ENCODE results near the gene AMBRA1.

AMBRA1 gene

DNA sequence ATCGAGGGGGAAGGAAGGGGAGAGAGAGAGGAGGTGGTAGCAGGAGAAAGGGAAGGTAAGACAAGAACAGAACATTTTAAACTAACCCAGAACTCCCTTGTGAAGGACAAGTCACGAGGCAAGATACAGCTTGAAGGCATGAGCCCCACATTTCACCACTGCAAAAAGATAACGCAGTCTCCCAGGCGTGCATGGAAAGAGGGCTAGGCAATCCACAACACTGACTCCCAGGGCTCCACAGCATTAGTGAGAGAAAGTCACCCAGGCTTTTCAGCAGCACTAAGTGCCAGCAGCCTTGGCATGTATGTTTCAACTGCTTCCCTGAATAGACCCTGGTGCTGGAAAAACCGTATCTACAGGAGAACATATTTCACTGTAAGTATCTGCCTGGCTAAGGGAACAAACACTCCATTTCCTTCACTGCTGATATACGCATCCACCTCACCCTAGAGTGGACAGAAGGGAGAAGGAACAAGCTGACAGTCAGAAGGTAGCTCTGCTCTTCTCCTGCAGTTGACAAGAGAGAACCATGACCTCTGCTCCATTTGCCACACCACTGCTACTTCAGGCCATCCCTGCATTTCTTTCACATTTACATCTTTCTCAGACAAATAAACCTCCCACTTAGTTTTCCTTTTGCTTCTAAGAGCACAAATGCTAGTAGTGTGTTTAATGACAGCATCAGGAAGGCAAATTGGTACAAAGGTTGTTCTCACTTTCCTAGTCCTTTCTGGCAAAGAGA, 87.9 kb downstream of the AMBRA1 start:
- DNase-seq, result no peak

DNA sequence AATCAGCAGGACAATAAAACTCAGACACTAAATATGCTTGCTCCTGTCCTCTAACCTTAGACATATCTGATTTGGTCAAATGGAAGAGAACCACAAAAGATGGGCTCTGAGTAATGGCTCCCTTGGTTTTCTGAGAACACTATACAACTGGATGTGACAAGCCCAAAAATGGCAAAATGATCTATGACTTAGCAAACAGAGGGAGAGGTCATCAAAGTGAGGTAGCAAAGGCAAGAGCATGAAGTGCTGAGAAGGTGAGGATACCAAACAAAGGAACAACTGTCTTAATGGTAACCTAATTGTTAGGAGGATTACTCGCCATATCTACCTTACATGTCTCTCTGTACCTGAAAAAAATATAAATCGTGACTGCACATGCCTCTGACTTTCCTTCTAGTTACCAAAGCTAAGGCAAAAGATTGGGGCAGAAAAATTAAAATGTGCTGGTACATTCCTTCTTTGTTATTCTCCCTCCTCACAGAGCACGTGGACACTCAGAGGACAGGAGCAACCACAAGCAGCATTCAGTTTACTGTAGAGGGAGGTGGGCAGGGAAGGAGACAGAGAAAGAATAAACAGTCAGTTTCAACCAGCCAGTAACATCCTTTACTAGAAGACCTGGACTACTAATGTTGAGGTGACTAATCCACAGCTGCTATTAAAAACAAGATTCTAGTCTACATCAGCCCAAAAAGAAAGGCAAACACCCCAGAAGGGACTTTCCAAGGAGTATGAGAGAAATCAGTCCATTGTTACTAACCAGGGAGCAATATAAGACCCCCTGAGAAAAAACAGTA, 88.8 kb downstream of the AMBRA1 start:
- DNase-seq, result no peak

DNA sequence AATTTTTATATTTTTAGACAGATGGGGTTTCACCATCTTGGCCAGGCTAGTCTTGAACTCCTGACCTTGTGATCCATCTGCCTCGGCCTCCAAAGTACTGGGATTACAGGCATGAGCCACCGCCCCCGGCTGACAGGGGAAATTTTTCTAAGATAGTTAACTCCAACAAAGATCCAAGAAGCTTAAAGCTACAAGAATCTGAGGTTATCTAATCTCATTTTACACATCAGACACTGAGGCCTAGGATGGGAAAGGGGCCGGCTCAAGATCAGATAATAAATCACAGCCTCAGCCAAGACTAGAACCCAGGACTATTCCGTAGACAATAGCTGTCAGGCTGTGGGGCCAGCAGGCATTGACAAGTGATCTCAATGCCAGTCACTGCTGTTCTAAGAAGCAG, 94.0 kb downstream of the AMBRA1 start:
- no peak for DNase-seq

DNA sequence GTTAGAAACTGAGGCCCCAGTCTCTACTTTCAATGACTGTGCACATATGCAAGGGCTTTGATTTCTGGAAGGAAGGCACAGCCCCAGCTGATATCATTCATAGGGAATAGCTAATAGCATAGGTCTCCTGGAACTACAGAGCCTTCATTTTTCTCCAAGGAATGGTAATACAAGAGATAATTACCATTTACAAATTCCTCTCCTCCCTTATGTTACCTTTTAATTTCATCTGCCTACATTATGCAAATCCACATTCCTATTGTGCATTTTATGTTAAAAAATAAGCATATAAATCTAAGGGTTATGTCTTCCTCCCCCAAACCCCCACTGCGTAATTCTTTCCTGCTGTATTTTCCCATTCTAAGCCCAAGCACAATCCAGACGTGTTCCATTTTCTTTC, 94.9 kb downstream of the AMBRA1 start:
- DNase-seq, result no peak

DNA sequence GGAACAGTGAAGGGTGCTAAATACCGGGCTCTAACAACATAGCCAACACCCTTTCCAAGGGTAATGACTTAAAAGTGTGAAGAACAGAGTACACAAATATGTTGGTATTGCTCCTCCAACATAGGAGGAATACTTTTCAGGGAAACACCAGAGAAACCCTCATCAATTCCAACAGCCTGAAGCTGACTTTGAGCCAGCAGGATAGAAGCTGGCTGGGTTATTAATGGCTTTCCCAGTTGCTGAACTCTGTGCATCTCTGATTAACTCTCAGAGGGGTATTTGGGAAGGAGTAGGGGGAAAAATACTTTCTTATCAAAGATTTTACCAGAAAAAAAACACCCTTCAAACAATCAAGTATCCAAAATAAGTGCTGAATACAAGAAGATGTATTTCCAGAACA, 95.6 kb downstream of the AMBRA1 start:
- no peak for DNase-seq

DNA sequence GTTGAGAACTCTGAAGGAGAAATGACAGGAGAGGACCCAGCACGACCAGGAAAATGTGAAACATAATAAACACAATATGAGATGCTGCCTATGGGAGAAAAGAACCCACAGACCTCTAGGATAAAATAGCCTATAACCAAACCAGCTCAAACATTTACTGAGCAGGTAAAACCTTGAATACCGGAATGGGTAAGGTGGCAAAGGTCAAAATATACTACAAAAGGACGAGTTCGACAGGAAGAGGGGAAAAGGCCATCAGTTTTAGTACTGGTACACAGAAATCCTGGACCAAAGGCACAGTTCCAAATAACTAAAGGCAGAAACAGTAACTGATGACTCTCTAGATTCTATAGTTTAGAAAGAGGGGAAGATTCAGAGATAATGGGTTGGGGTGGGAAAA, 96.3 kb downstream of the AMBRA1 start:
- DNase-seq, result no peak

DNA sequence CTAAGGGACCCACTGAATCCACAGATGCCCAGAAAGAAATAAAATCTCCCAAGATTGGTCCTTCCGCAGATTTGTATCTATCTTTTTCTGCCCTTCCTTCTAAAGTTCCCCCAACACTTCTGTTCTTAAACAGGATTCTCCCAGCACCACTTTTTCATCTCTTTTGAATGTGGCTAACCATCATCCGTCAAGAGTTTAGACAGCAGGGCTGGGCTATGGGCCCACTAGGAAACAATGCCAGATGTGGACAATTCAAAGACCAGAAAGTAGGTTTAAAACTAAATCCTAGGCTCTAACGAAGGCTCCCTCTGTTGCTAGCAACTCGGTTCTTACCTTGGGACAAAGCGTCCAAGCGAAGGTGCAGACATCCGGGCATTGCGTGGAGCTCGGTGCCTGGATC, 100.0 kb downstream of the AMBRA1 start:
- DNase-seq, result no peak

DNA sequence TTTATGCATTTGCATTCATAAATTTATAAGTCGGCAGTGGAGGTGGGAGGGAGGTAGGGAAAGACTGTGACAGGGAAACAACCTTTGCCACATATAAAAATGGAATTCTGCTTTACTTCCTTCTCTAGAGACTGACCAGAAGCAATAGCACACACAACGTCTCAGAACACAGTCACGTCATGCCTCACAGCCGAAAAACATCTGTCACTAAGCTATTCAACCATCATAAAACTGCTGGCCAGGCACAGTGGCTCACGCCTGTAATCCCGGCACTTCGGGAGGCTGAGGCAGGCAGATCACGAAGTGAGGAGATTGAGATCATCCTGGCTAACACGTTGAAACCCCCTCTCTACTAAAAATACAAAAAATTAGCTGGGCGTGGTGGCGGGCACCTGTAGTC, 101.3 kb downstream of the AMBRA1 start:
- DNase-seq, result no peak

DNA sequence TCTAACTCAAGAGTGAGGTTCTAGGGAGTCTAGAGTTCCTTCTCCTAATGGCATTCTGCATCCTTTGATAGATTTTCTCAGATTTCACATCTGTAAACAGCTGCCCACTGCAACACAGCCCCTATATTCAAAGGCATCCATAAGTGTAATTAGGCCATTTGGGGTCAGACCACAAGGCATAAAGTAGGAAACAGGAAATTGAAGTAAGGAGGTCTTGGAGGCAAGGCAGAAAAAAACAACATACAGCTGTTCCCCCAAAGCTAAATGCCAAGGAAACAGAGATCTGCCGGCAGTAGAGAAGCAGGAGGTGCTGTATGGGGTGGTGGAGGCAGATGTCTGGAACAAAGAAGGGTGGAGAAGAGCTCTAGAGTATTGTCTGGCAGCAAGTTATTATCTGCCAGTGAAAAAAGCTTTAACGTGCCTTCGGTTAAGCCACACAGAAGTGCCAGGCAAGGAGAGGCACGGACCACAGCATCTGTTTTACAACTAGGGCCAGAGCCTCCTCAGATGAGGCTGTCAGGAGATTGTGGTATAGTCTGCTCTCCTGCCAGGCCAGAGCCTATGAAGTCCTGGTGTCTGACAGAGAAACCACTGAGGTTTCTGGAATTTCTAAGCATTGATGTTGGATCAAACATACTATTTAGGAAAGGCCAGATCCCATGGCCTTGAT, 102.0 kb downstream of the AMBRA1 start:
- no peak for DNase-seq

DNA sequence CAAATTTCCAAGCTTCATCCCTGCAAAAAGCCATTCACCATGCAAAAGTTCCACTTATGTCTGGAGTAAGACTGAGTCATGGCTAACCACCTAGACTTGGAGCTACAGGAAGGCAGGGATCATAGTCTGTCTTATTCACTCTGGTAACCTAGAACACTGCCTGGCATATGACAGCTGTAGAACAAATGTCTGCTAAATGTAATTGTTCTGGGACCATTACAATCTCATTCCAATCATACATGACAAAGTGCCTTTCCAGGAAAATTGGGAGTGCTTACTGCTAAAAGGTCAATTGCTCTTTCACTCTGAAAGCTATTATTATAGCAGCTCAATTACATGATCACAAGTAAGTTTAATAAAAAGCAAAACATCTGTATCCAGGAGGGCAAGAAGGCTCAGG, 103.2 kb downstream of the AMBRA1 start:
- DNase-seq, result no peak

DNA sequence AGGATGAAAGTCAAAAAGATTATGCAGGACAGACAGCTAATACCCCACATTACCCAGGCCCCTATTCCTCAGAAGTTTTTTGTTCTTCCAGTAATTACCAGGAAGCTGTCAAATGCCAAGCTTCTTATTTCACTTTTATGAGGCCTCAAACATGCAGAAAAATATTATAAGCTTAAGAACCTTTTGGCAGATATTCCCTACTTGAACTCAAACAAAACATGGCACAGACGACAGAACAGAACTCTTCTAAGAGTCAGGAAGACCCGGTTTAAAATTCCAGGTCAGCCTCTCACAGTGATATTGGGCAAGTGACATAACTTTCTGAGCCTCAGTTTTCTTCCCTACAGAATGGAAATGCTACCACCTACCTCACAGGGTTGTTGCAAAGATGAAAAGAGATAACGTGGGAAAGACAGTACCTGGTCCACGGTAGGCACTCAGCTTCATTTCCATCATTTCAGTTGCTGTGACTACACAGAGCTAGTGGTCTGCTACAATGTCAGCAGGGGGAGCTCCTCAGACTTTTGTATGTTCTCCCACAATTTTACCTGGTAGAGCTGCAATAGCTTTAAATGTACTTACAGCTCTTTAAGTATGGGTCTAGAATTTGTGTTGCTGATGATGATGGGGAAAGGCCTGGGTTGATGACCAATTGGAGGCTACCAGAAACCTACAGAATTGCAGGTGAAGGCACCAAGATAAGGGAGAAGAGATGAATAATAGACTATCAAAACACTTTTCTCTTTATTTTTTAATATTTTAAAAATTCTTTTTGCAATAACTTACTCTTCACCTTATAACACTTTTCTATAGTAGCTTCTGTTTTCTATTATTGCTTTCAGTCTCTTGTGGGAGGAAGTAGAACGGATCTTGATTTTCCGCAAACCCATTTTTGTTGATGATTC, 103.9 kb downstream of the AMBRA1 start:
- DNase-seq, result no peak

DNA sequence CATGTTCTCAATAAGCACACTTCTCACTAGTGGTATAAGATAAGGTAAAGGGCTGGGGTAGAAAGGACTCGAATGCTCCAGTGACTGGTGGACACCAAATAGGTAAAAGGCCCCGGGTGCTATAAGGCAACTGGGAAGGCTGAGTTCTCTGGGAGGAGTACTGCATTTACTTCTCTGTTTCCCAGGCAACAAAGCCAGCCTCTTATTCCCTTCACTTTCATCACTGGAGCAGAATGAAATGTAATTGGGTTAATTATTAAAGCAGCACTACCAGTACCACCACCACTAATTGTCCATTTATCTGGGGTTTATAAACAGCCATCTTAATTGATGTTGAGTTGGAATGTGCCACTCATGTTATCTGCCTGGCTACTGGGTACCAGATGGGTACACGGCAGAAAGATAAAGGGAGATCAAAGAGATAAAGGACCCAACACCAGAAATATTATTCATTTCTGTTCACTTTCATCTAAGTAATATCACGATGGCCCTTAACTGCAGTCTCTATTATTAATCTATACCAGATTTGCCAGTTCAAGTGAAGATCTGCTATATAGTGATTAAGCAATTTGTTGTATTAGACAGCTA, 107.9 kb downstream of the AMBRA1 start:
- no peak for DNase-seq

DNA sequence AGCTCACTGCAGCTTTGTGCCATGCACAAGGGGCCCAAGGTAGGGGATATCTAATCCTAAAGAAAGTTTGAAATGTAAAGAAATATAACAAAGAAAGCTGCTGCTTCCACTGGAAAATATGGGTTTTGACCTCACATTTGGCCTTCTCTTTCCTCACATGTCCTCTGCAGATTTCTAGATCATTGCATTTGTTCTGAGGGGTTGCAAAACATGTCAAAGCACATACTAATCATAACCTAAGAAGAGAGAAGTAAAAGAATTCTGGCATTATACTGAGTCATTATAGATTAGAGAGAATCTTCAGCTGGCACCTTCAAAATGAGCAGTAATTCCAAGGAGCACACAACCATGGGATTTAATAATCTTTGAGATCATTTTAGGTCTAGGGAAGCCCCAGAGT, 109.7 kb downstream of the AMBRA1 start:
- DNase-seq, result no peak

DNA sequence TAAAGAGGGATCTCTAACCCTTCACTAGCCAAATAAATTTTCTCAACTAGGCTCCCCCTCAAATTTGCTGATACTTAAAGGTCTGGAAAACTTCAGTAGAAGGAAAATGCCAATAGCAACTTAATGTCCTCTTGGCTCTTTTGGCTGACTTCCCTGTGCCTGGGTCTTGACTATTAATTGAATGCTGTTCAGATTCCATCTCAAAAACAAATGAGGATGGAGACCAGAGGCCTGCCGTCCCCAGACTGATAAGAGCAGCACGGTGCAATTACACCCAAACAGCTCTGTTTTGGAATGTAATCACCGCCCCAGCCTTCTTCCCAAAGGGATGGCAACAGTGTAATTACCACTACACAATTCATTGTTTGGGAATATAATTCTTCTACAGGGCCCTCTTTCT, 112.9 kb downstream of the AMBRA1 start:
- no peak for DNase-seq

DNA sequence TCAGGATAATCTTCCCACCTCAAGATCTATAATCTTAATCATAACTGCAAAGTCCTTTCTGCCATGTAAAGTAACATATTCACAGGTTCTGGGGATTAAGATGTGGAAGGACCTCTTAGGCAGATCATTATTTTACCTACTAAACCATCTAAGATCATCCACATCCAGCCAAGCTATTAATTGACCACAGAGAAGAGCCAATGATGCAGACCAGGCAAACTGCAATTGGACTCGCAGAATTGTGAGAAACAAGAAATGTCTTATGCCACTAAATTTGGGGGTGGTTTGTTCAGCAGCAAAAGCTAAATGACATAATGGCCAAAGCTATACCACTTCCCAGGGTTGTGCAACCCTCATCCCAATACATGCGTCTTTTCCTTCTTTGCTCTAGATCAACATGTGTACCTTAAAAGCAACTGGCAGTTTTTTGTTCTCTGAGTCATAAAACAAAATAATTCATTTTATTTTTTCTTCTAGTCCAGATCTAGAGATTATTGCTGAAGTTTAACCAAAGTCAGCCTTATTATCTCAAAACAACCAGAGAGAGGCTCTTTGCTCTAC, 113.6 kb downstream of the AMBRA1 start:
- no peak for DNase-seq

DNA sequence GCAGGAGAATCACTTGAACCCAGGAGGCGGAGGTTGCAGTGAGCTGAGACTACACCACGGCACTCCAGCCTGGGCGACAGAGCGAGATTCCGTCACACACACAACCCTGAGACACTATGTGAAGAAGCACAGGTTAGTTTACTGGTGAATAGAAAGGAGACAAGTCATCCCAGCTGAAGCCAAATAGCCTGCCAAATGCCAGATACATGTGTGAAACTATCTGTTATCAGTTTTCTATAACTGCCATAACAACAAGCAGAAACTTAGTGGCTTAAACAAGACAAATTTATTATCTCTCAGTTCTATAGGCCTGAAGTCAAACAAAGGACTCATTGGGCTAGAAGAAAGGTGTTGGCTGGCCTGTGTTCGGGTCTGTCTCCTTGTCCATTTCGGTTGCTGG, 114.2 kb downstream of the AMBRA1 start:
- DNase-seq, result no peak

DNA sequence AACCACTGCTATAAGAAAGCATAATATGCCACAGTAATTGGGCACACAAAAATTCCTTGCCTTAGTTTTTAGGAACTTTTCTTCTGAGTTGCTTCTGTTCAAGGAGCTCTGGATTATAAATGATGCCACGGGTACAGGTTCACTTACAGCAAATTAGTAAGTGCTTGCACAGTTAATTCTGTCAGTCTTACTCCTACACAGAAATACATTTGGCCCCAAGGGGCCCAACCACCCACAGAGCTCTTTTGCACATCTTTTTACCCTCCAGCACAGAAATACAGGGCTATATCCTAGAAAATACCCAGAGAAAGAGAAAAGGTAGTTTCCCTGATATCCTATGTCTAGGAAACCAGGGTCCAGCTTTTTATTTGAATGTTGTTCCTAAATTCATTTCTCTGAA, 115.6 kb downstream of the AMBRA1 start:
- DNase-seq, result no peak

DNA sequence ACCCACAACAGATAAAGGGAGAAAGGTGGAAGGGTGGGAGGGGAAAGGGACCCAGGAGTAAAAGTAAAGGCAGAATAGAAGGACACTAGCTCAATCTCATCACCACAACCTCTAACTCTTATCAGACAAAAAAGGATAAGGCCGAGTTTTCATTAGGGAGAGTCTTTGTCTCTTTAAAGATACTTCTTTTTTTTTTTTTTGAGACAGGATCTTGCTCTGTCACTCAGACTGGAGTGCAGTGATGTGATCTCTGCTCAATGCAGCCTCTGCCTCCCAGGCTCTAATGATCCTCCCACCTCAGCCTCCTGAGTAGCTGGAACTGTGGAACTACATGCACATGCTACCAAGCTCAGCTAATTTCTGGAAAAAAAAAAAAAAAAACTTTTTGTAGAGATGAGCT, 116.7 kb downstream of the AMBRA1 start:
- DNase-seq, result no peak

DNA sequence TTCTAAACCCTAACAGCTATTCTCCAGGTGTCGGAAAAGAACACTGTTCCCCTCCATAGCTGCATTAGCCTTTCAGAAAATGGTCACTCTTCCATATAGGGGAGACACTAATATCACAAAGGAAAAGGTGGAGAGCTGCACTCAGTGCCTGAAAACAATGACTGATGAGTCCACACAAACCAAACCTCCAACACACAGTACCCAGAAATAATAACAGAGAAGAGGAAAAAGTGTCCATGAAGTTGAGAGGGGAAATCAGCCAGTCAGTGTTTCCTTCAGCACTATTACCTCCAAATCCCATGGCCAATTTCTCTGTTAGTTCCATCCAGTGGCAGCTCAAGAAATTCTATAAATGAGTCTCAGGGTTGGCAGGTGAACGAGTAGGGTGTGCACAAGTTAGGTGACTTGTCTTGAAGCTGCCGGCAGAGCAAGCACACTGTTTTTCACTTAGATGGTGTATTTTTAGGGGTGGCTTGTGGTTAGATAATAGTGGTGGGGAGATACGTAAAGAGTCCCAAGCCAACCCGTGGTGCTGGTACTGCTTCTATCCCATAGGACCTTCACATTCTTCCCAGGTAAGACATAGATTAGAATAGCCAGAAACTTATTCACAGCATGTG, 117.8 kb downstream of the AMBRA1 start:
- no peak for DNase-seq

DNA sequence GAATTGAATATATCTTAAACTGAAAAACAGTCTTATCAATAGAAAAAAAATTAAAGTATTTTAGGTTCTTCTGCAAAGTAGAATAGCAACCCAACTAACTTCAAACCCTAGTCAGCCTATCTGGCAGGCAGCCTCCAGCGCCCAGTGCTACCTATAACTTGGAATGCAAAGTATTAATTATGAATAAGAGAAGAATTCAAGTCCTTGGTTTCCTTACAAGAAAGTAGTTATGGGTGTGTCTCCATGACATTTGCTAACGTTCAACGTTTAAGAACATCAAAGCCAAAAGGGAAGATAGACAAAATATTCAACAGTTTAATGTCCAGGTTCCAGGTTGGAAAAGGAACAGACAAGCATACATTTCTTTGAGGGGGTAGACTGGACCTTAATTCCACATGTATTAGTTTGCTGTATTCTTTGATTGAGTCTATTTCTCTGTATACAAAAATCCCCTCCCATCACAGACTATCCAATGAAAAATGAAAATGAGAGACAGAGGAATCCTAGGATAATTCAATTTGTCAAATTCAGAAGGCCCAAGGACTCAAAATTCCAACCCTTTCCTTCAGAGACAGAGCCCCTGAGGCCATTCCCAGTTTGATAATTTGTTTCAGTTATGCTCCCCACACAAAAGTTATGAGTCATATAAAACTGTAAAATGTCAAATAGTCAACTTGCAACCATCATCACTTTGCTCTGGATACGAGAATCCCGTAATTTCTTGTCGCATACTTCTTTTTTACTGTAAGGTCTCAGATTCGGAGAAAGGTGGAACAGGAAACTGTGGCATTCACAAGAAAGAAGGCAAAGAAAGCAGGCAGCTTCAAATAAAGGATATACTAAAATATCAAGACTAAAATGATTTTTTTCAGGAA, 118.5 kb downstream of the AMBRA1 start:
- no peak for DNase-seq

DNA sequence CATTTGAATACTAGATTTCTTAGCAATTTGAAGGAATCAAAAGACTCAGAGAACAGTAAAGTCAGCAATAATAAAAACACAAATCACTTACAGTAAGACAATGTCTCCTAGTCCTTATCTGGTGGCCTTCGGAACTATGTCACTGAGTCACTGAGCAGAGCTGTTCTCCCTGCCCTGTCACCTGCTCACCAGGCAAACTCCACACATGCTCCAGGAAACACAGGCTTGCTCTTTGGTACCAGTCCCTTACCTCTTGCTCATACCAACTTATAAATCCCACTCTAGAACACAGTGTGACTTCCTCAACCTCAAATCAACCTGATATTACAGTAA, 121.2 kb downstream of the AMBRA1 start:
- no peak for DNase-seq
